GM21619 (cell line): ENCODE measurements around the gene SHANK1.

Source experiments
- ATAC-seq: cut with Tn5 transposase; IDR thresholded peaks from one replicate; pipeline ENCODE4 v1.9.1; 2021; ENCODE audit not compliant: unreplicated experiment

Gene SHANK1

GRCh38 chr19:50713556-50714236 lies 5.9 kb downstream of the SHANK1 start:
- no peak for ATAC-seq

DNA sequence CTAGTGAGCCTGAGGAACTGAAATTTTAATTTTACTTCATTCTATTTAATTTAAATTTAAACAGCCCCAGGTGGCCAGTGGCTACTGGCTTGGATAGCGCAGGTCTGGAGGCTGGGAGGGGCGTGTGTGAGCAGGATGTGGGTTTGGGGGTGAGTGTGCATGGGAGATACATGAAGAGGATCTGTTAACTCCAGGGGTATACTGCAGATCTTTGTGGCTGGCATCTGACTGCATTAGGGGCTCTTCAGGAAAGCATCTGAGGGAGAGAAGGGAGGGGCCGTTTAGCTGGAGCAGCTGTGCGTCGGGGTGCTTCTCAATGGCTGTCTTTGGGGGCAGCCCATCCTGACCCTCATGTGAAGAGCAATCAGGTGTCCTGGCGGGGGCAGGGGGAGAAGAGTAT lies 6.8 kb downstream of the SHANK1 start:
- ATAC-seq, result no peak

DNA sequence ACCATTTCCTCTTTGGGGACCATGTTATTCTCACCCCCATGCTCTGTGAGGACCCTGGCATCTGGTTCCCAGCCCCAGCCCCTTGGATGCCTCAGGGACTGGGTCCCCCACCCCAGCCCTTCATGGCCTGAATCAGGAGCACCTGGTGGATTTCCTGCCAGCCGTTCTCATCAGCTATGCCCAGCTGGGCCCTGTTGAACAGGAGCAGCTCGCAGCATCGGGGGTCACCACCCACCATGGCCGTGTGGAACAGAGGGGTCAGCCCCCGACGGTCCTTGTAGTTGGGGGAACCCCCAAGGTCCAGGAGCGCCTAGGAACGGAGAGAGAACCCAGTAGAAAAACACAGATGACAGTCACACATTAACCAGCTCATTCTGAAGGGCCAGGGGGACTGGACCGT lies 7.8 kb downstream of the SHANK1 start:
- ATAC-seq, result no peak

DNA sequence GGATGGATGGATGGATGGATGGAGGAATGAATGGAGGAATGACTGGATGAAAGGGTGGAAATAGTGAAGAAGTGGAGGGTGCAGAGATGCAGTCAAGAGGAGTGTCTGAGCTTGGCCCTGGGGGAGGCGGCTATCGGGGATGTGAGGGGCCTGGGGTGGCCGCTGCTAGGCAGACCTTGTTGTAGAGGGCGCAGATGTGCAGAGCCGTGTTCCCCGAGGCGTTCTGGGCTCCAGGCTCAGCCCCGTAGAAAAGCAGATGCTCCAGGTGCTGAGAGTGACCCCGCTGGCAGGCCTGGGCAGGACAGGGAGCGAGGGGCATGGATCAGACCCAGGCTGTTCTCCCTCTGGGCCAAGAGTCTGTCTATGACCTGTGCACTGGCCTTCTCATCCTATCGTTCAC lies 8.4 kb downstream of the SHANK1 start:
- ATAC-seq, result no peak

- no peak for ATAC-seq
Measured at GRCh38 chr19:50710612-50711011, 9.0 kb downstream of the SHANK1 start.

DNA sequence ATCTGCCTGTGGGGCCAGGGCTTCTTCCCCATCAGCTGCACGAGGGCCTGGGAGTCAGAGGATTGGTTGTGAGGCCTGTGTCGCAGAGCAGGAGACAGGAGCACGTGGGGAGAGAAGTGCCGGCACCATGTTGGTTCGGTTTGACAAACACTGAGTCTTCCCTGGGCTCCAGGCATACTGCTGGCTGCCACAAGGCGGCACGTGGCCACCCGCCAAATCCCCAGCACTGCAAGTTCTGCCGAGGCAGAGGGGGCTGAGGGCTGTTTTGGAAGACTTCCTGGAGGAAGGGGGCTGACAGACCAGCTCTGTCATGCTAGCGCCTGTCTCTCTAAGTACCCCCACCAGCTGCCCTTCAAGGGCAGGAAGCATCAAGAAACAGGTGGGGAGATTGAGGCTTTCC lies 9.5 kb downstream of the SHANK1 start:
- no peak for ATAC-seq

DNA sequence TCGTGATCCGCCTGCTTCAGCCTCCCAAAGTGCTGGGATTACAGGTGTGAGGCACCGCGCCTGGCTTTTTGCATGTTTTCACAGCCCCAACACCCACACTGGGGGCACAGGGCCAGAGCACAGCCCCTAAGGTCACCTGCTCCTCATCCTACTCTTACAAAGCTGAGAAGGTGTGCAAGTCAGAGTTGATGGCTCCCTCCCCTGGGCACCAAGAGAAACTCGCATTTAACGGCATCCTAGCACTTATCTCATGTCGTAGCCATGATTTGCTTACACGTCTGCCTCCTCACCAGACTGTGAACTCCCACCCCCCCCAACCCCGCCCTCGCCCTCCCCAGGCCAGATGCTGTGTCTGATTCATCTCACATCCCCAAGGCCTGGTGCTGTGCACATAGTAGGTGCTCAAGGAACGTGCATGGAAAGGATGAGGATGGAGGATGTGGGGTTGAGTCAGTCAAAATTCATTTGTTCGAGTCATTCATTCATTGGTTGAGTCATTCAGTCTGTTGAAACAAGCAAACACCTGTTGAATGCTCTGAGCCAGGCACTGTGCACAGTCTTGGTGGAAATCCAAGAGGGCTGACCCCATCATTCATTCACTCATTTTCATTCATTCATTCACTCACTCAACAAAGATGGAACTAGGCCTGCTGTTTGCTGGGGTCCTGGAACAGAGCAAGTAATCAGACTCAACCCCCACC lies 11.3 kb downstream of the SHANK1 start:
- no peak for ATAC-seq

- no peak for ATAC-seq
Measured at GRCh38 chr19:50706387-50706786, 13.2 kb downstream of the SHANK1 start.

DNA sequence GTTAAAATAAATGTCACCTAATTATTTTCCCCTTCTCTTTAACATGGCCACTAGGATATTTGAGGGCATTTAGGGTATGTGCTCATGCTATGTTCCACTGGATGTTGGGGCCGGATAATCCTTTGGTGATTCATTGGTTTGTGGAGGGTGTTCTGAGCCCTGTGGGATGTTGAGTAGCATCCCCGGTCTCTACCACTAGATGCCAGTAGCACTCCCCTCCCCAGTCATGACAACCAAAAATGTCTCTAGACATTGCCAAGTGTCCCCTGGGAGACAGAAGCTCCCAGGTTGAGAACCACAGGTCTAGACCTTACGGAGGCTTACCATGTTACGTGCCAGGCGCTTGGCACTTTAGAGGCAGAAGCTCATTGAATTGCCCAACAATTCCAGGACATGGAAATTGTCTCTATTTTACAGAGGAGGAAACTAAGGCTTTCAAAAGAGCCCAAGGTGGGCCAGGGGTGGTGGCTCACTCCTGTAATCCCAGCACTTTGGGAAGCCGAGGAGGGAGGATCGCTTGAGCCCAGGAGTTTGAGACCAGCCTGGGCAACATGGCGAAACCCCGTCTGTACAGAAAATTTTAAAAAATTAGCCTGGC lies 14.1 kb downstream of the SHANK1 start:
- ATAC-seq, result no peak

GRCh38 chr19:50703915-50704796 lies 15.4 kb downstream of the SHANK1 start:
- ATAC-seq, result no peak

- no peak for ATAC-seq
Measured at GRCh38 chr19:50702871-50703829, 16.5 kb downstream of the SHANK1 start.

- ATAC-seq, result no peak
Measured at GRCh38 chr19:50702158-50702870, 17.3 kb downstream of the SHANK1 start.

DNA sequence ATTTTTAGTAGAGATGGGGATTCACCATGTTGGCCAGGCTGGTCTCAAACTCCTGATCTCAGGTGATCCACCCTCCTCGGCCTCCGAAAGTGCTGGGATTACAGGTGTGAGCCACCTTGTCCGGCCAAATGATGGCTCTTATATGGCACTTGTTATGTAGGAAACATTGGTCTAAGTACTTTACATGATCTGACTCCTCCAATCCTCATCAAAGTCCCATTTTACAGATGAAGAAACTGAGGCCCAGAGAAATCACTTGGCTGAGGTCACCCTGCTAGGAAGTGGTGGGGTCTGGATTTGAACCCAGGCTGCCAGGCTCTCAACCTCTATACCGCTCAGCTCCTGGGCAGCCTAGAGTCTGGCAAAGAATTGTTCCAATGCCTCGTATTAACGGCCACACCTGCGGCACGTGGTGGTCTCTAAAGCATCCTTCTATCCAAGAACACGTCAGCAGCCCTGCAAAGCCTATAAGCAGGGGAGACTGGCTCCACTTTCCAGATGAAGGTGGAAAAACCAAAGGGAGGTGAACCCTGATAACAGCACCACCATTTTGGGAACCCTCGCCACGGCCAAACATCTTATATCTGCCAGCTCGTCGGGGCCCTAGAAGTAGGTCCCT lies 18.1 kb downstream of the SHANK1 start:
- no peak for ATAC-seq

- no peak for ATAC-seq
Measured at GRCh38 chr19:50697414-50698124, 22.0 kb downstream of the SHANK1 start.

DNA sequence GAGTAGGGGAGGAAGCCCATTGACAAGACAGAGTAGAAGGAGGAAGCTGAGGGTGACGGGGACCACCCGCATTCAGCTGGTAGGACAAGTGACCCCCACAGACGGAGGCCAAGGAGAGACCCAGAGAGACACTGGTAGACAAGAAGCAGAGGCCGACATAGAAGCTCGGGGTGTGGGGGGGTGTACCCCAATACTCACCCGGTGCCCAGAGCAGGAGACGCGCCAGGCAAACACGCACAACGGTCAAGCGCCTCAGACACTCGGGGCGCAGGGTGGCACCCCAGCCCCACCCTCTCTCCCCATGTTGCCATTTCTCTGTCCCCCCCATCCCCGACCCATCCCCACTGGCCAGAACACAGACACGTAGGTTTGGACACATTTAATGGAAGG lies 23.5 kb downstream of the SHANK1 start:
- no peak for ATAC-seq

DNA sequence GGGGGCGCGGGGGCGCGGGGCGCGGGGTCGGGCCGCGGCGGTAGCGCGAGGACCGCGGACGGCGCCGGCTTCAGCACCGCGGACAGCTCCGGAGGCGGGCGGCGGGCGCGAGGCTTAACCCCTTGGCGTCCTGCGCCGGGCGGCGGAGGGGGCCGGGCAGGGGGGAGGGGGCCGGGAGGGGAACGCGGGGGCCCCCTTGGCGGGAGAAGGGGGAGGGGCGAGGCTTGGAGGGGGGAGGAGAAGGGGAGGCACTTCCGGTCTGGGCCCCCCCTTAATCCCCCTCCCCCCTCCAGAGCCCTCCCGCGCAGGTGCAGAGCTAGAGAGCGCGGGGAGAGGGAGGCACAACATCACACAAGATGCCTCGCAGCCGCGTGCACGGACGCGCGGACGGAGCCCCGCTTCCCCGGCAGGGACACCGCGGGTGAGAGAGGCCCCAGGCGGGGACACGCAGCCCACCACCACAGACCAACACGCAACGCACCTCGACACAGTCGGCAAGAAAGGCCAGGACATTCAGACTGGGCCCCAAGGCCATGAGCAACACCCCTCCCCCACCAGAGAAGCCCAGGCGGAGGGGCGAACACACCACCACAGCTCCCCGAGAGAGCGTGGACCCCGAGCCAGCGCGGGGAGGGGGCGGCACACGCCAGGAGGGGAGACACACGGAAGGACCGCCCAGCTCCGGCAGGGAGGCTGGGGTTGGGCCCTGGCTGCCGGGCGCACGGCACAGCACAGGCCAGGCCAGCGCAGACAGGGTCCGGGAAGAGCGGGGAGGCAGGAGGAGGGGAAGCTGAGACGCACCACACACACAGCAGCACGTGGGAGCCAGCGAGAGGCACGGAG lies 24.1 kb downstream of the SHANK1 start:
- no peak for ATAC-seq

GRCh38 chr19:50694815-50695145 lies 24.8 kb downstream of the SHANK1 start:
- ATAC-seq, result no peak
